ENCODE data around the gene ZNF222.

The ZNF222 gene

DNA sequence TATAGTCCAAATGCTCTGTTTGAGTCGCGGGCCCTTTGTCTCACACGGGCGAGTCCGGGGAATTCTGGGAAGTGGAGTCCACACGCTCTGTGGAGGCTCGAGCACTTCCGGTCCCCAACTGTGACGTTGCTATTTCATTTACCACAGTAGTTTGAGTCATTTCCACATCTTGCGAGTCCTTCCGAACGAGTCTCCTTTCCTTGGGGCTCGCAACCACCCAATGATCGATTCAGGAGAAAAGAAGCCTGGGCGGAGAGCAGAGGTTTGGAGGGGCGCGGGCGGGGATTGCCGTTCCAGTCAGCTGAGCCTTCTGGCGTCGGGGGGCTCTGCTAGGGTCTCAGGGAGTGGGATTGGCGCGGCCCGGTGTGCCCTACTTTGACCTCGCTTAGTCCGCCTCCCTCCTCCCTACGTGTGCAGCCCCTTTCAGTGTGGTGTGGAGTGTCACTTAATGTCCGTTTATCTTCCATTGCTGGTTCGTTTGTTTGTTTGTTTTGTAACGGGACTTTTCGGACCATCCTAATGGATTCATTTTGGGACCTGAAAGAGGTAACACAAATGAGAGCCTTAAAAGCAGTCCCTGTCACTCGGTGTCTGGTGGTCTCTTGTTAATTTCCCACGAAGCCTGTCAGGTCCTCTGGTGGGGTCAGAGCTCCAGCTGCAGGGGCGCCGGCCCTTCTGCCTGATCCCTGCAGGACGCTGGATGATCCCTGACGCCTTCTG is at the start of gene ZNF222:
TSS of gene ZNF222 (plus strand) at position 163 of the 720 bp plus-strand sequence. CDS start at position 221, 58 bp downstream.
- peak; percentile 64 for DNase-seq (ENCODE audit: low read depth)

DNA sequence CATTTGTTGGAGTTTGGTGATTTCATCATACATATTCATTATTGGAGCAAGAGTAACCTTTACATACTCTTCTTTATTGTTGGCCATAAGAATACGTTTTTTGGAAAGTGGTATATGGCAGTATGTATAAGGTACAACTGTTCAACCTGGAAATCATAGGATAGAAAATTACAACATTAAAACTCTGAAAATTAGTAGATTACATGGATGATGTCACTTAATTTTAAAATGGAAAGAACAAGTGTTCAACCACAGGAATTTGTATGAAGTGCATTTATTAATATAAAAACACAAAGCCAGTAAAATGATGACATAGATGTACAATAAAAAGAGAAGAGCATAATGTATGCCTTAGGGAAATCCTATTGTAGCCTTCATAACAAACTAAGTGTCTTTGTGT is 48.4 kb upstream of the ZNF222 start:
- DNase-seq (ENCODE audit: low read depth): no peak

DNA sequence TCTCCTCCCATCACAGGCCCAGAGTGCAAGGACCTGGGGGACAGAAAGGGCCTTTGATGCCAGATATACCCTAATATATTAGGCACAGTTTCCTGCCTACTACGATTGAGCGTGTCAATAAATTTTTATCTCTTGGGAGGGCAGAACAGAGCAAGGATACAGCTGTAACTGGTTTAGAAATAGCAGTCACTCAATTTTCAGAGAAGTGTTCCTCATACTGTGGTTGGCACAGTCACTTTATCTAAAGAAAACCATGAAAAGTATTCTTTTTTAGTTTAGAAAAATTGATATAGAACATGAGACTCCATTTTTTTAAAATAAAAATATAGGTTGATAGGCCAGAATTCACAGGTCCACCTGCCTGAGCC is 41.7 kb upstream of the ZNF222 start:
- no peak for DNase-seq (ENCODE audit: low read depth)

DNA sequence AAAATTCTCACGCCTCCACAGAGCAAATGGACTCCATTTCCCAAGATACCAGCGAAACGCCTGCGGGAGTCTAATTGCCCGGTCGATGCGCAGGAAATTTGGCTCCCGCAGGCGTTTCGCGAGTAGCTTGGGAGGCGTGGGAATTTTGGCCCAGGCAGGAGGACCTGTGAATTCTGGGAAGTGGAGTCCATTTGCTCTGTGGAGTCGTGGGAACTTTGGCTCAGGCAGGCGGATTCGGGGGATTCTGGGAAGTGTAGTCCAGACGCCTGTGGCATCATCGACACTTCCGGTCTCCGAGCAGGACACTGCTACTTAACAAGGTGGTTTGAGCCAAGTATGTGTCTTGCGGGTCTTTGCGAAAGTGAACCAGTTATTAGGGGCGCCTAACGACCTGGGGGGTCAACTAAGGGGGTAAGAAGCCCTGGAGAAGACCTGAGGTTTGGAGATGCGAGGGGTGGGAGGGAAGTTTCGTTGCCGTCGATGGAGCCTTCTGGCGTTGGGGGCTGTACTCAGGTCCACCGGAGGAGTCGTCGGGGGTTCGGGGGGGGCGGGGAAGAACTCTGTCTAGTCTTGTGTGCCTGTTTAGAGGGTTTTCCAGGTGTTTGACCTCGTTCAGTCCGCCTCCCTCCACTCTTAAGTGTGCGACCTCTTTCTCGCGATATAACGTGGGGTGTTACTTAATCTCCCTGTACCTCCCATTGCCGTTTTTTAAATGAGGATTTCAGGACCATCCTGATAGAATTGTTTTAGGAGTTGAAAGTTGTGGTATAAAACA is 41.1 kb upstream of the ZNF222 start, which contains the start of gene ZNF155:
TSS of gene ZNF155 (plus strand) at position 277 of the 775 bp plus-strand sequence. CDS start 4,356 bp downstream, outside the sequence.
- peak; percentile 89 for DNase-seq (ENCODE audit: low read depth)

- no peak for DNase-seq (ENCODE audit: low read depth)
Observed at GRCh38 chr19:43984687-43985000, 40.5 kb upstream of the ZNF222 start.

- no peak for DNase-seq (ENCODE audit: low read depth)
Observed at GRCh38 chr19:43997631-43998290, 27.4 kb upstream of the ZNF222 start.

- DNase-seq (ENCODE audit: low read depth): no peak
Observed at GRCh38 chr19:44002212-44002565, 23.0 kb upstream of the ZNF222 start.

DNA sequence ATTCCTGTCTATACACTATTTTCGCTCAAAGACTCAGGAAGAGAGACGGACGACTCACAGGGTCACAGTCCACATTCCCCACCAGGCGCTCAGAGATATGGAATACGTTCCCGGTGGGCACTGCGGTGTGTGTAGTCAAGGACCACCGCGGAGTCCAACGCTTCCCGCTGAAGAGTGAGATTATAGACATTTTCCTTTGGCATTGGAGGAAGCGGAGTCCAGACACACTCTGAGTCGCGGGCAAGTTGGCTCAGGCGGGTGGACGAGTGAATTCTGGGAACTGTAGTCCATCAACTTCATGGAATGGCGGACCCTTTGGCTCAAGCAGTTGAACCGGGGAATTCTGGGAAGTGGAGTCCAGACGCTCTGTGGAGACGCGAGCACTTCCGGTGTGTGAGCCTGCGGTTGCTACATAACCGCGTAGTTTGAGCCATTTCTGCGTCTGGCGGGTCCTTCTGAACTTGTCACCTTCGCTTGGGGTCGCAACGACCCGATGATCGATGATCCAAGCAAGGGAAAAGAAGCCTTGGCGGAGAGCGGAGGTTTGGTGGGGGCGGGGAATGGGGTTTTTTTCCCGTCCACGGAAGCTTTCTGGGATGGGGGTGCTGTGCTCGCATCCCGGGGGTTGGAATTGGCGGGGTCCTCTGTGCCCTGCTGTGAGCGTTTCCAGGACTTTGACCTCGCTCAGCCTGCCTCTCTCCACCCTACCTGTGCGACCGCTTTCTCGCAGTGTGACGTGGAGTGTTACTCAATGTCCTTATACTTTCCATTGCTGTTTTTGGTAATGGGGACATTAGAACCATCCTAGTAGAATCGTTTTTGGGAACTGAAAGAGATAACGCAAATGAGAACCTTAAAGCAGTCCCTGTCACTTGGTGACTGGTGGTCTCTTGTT is 22.4 kb upstream of the ZNF222 start, which contains the start of gene ZNF230:
TSS of gene ZNF230 (plus strand) at position 392 of the 895 bp plus-strand sequence. CDS start 4,122 bp downstream, outside the sequence.
- DNase-seq (ENCODE audit: low read depth): peak; percentile 85

DNA sequence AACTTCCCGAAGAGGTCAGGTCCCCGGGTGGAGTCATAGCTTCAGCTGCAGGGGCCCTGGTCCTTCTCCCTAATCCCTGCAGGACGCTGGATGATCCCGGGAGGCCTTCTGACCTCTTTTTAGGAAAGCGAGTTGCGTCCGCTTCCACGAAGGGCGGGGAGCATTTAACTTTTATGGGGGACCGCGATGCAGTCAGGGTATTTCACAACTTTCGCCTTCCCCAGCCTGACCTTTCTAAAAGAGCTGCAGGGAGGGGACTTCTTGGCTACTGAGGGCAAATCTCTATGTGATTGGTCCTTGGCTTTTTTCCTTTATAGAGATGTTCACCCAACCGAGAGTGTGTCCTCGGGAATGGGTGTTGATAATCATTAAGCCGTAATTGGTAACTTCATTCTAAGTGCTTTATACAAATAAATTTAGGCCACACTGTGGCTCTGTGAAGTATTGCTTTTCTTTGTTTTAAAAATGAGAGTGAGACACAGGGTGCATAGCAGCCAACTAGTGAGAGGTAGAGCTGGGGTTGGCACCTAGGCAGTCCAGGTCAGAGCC is 21.6 kb upstream of the ZNF222 start:
- DNase-seq (ENCODE audit: low read depth): no peak

DNA sequence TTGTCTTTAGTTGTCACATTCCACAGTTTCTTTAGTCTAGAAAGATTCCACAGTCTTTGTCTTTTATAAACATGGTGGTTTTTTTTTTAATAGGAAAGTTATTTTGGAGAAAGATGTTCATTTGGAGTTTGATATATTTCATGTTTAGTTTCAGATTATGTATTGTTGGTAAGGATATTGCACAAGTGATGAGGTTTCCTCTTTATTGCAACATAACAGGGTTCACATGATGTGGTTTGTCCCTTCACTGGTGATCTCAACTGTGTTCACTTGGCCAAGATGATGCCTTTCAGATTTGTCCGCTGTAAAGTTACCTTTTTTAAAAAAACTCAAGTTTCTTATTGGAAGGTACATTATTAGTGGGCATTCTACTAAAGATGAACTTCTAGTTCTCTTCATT is 19.2 kb upstream of the ZNF222 start:
- no peak for DNase-seq (ENCODE audit: low read depth)

GRCh38 chr19:44007473-44007872 is 17.7 kb upstream of the ZNF222 start:
- no peak for DNase-seq (ENCODE audit: low read depth)

GRCh38 chr19:44010468-44010867 is 14.7 kb upstream of the ZNF222 start:
- DNase-seq (ENCODE audit: low read depth): no peak

GRCh38 chr19:44019498-44019897 is 5.7 kb upstream of the ZNF222 start:
- DNase-seq (ENCODE audit: low read depth): no peak

GRCh38 chr19:44021221-44021620 is 4.0 kb upstream of the ZNF222 start:
- no peak for DNase-seq (ENCODE audit: low read depth)

- no peak for DNase-seq (ENCODE audit: low read depth)
Observed at GRCh38 chr19:44024900-44025216, 321 bp upstream of the ZNF222 start.

GRCh38 chr19:44026622-44027021 is 1.4 kb downstream of the ZNF222 start:
- DNase-seq (ENCODE audit: low read depth): no peak

GRCh38 chr19:44032001-44032610 is 6.9 kb downstream of the ZNF222 start:
- DNase-seq (ENCODE audit: low read depth): no peak

DNA sequence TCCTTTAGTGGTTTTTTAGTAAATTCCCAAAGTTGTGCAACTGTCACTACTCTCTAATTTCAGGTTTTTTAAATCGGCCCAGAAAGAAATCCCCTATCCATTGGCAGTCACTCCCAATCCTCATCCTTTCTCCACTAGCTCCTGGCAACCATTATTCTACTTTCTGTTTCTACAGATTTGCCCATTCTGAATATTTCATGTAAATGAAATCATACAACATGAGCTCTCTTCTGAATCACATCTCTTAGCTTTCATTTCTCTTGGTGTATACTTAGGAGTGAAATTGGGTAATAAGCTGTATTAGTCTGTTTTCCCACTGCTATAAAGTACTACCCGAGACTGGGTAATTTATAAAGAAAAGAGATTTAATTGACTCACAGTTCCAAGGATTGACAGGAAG is 17.0 kb downstream of the ZNF222 start:
- DNase-seq (ENCODE audit: low read depth): no peak

- no peak for DNase-seq (ENCODE audit: low read depth)
Observed at GRCh38 chr19:44050740-44051649, 25.8 kb downstream of the ZNF222 start.
